ENCODE data around the gene ANKRD28. TPM values are rescaled to one million over a fixed set of nuclear protein-coding genes. Genes with fewer than 3 reads are reported as not detected.
A peak's percentile ranks its signal among the peaks of the same experiment; 100 is the strongest.

Gene ANKRD28
- total RNA-seq, 1 donor from 2014 or later, result 45.0 TPM

GRCh38 chr3:15638891-15639262 lies 158.9 kb downstream of the ANKRD28 start:
- no peaks in the 10 kb centered on the region for H3K27me3 Mint-ChIP-seq (ENCODE audit: low read depth)
- H3K36me3 Mint-ChIP-seq, result peaks cover 2% of the 10 kb centered on the region
- no peak overlapping the region for H3K4me3 Mint-ChIP-seq
- no peak overlapping the region for H3K27ac Mint-ChIP-seq
- H3K4me1 Mint-ChIP-seq, result peaks cover 32% of the 10 kb centered on the region
- DNase-seq (ENCODE audit: low spot score in 2 of 2, unreplicated experiment in 2 of 2), result no peak
- no peaks in the 10 kb centered on the region for H3K9me3 Mint-ChIP-seq
- TF ChIP-seq CTCF (IDR thresholded peaks at IDR 0.05; ENCODE audit: unreplicated experiment), result no peak

- no peak for DNase-seq (ENCODE audit: low spot score in 2 of 2, unreplicated experiment in 2 of 2)
- no peak for TF ChIP-seq CTCF (IDR thresholded peaks at IDR 0.05; ENCODE audit: unreplicated experiment)
- Mint-ChIP-seq H3K27me3 (ENCODE audit: low read depth) (no peaks in the 10 kb centered on the region), H3K4me1 (peaks cover 38% of the 10 kb centered on the region), H3K4me3 (no peak overlapping the region), H3K9me3 (no peaks in the 10 kb centered on the region), H3K27ac (peak overlapping the region; percentile 7), H3K36me3 (peaks cover 2% of the 10 kb centered on the region)
Observed at GRCh38 chr3:15638193-15638890, 159.4 kb downstream of the ANKRD28 start.

- no peak for DNase-seq (ENCODE audit: low spot score in 2 of 2, unreplicated experiment in 2 of 2)
- Mint-ChIP-seq H3K27ac (peak overlapping the region; percentile 15), H3K9me3 (no peaks in the 10 kb centered on the region), H3K4me3 (no peak overlapping the region), H3K4me1 (peaks cover 46% of the 10 kb centered on the region), H3K36me3 (no peaks in the 10 kb centered on the region), H3K27me3 (ENCODE audit: low read depth) (no peaks in the 10 kb centered on the region)
- TF ChIP-seq CTCF (IDR thresholded peaks at IDR 0.05; ENCODE audit: unreplicated experiment), result no peak
Observed at GRCh38 chr3:15637131-15637951, 160.4 kb downstream of the ANKRD28 start.

GRCh38 chr3:15636028-15636709 lies 161.6 kb downstream of the ANKRD28 start:
- no peak overlapping the region for H3K4me3 Mint-ChIP-seq
- no peaks in the 10 kb centered on the region for H3K9me3 Mint-ChIP-seq
- DNase-seq (ENCODE audit: low spot score in 2 of 2, unreplicated experiment in 2 of 2), result no peak
- peaks cover 57% of the 10 kb centered on the region for H3K4me1 Mint-ChIP-seq
- no peaks in the 10 kb centered on the region for H3K36me3 Mint-ChIP-seq
- no peak for TF ChIP-seq CTCF (IDR thresholded peaks at IDR 0.05; ENCODE audit: unreplicated experiment)
- H3K27me3 Mint-ChIP-seq (ENCODE audit: low read depth), result no peaks in the 10 kb centered on the region
- H3K27ac Mint-ChIP-seq, result peak overlapping the region; percentile 91

GRCh38 chr3:15635121-15635661 lies 162.6 kb downstream of the ANKRD28 start:
- Mint-ChIP-seq H3K36me3 (no peaks in the 10 kb centered on the region), H3K4me3 (no peak overlapping the region), H3K27ac (peak overlapping the region; percentile 91), H3K9me3 (no peaks in the 10 kb centered on the region), H3K27me3 (ENCODE audit: low read depth) (no peaks in the 10 kb centered on the region), H3K4me1 (peaks cover 67% of the 10 kb centered on the region)
- TF ChIP-seq CTCF (IDR thresholded peaks at IDR 0.05; ENCODE audit: unreplicated experiment), result no peak
- DNase-seq (ENCODE audit: low spot score in 2 of 2, unreplicated experiment in 2 of 2), result no peak
